Measurements from ENCODE around the gene IL1RAPL1. TPM values are rescaled to one million over a fixed set of nuclear protein-coding genes. Genes with fewer than 3 reads are reported as not detected.
"Not testable (repeated sequence)": the region's sequence is repeated elsewhere in the genome, so short reads cannot be mapped to it uniquely, and the experiment has no call there.

The IL1RAPL1 gene
- total RNA-seq, 1 experiment from 2014 or later: 2.9 TPM

DNA sequence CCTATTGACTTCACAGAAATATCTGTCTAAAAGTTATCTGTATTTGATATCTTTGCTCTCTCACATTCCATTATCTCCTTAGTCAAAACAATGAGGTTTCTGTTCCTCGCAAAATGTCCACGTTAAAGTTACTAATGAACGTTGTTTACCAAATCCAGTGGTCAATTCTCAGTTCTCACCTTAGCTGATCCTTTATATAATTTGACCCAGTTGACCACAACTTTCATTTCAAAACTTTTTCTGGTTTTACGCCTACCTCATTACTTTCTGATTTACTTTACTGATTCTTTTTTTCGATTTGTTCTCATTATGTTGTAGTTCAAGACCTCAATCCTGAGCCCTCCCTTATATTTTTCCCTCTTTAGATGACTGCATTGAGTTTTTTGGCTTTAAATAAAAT is 186.6 kb downstream of the IL1RAPL1 start:
- no peaks in the 10 kb centered on the region for H3K27me3 ChIP-seq (ENCODE audit: control insufficient read depth, insufficient read depth, low read length)
- H3K4me3 ChIP-seq (ENCODE audit: insufficient read depth, low read depth, low read length): no peak overlapping the region
- H3K36me3 ChIP-seq (replicated peaks; ENCODE audit: control insufficient read depth, insufficient read depth, low read length): no peaks in the 10 kb centered on the region
- no peak for DNase-seq

DNA sequence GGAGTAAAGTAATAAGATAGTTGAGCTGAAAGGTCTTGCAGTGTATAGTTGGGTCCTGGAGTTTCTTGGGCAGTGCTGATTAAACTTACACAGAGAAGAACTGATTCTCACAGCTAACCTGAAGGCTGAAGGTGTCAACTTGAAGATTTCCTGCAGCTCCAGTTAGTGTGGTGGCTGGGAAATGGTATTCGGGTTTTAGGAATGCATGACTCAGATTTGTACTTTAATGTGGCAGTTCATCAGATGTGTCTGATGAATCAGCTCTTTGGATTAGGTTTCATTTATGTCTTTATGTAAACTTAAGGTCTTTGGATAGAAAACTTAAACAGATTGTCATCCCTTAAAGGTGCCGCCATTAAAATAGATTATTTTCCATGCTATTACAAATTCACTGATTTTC is 200.0 kb downstream of the IL1RAPL1 start:
- H3K27me3 ChIP-seq (ENCODE audit: control insufficient read depth, insufficient read depth, low read length): no peaks in the 10 kb centered on the region
- no peak overlapping the region for H3K4me3 ChIP-seq (ENCODE audit: insufficient read depth, low read depth, low read length)
- no peaks in the 10 kb centered on the region for H3K36me3 ChIP-seq (replicated peaks; ENCODE audit: control insufficient read depth, insufficient read depth, low read length)
- no peak for DNase-seq

DNA sequence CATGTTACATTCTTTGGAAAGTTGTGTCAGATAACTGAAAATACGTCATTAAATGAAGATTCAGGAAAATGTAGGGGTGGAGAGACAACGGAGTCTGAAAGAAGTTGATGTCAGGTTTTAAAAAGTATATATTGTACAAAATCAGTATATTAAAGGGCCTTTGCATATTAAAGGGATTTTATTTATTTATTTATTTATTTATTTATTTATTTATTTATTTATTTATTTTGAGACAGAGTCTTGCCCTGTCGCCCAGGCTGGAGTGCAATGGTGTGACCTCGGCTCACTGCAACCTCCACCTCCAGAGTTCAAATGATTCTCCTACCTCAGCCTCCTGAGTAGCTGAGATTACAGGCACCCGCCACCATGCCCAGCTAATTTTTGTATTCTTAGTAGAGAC is 213.4 kb downstream of the IL1RAPL1 start:
- H3K27me3 ChIP-seq (ENCODE audit: control insufficient read depth, insufficient read depth, low read length); H3K4me3 ChIP-seq (ENCODE audit: insufficient read depth, low read depth, low read length); H3K36me3 ChIP-seq (replicated peaks; ENCODE audit: control insufficient read depth, insufficient read depth, low read length); DNase-seq: not testable (repeated sequence)

GRCh38 chrX:28802625-28803024 is 215.4 kb downstream of the IL1RAPL1 start:
- Histone ChIP-seq H3K27me3 (ENCODE audit: control insufficient read depth, insufficient read depth, low read length) (no peaks in the 10 kb centered on the region), H3K4me3 (ENCODE audit: insufficient read depth, low read depth, low read length) (no peak overlapping the region), H3K36me3 (replicated peaks; ENCODE audit: control insufficient read depth, insufficient read depth, low read length) (no peaks in the 10 kb centered on the region)
- no peak for DNase-seq

- no peak overlapping the region for H3K4me3 ChIP-seq (ENCODE audit: insufficient read depth, low read depth, low read length)
Measured at GRCh38 chrX:28835991-28836390, 248.7 kb downstream of the IL1RAPL1 start.

DNA sequence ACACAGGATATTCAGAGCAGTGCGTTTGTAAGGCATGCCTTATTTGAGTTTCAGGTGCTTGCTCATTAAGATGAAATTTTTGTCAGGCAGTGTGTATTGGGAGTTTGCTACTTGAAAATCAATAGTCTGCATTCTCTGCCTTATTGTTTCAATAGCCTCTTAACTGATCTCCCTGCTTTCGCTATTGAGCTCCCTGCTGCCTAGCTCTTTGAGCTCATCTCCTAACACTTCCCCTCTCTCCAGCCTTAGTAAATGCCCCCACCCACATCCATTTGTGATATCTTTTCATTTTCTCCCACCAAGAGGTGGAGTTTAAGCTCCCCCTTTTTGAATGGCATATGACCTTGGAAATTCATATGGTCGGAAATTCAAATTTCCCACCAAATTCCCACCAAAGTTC is 256.6 kb downstream of the IL1RAPL1 start:
- DNase-seq: no peak
- Histone ChIP-seq H3K27me3 (ENCODE audit: control insufficient read depth, insufficient read depth, low read length) (no peaks in the 10 kb centered on the region), H3K4me3 (ENCODE audit: insufficient read depth, low read depth, low read length) (no peak overlapping the region), H3K36me3 (replicated peaks; ENCODE audit: control insufficient read depth, insufficient read depth, low read length) (no peaks in the 10 kb centered on the region)

More at GRCh38 chrX:28835991-28836390, 248.7 kb downstream of the IL1RAPL1 start:
- H3K36me3 ChIP-seq (replicated peaks; ENCODE audit: control insufficient read depth, insufficient read depth, low read length): no peaks in the 10 kb centered on the region
- DNase-seq: no peak
- H3K27me3 ChIP-seq (ENCODE audit: control insufficient read depth, insufficient read depth, low read length): no peaks in the 10 kb centered on the region

DNA sequence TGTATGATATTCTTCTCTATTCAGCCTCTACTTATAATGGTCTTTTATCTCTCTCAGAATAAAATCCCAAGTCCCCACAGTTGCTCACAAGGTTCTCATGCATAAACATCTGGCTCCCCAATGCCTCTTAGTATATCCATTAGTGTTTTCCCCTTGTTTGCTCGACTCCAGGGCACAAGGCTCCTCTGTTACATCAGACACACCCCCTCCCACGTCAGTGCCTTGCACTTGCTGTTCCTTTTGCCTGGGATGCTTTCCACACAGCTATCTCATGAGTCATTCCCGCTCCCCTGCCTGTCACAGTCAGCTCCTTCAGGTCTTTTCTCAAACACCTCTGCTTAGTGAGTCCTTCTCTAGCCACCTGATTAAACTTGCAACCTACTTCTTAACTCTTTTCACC is 260.2 kb downstream of the IL1RAPL1 start:
- Histone ChIP-seq H3K27me3 (ENCODE audit: control insufficient read depth, insufficient read depth, low read length) (no peaks in the 10 kb centered on the region), H3K4me3 (ENCODE audit: insufficient read depth, low read depth, low read length) (no peak overlapping the region), H3K36me3 (replicated peaks; ENCODE audit: control insufficient read depth, insufficient read depth, low read length) (no peaks in the 10 kb centered on the region)
- DNase-seq: peak; percentile 5

DNA sequence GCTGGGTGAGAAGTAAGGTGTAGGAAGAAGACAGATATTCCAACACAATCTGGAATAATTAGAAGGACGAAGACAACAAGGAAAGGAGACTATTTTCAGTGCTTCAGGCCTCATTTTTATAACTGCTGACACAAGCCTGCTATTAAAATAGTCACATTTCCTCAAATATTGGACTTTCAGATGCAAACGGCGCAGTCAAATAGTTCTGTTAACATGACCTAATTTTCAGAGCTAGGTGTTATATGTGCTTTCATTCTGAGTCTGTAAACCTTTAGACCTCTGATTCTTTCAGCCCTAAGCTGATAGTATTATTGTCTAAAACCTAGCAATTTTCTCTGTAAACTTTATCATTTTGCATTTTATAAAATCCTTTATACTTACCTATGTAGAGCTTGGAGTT is 261.5 kb downstream of the IL1RAPL1 start:
- no peak for DNase-seq
- Histone ChIP-seq H3K36me3 (replicated peaks; ENCODE audit: control insufficient read depth, insufficient read depth, low read length) (no peaks in the 10 kb centered on the region), H3K27me3 (ENCODE audit: control insufficient read depth, insufficient read depth, low read length) (no peaks in the 10 kb centered on the region), H3K4me3 (ENCODE audit: insufficient read depth, low read depth, low read length) (no peak overlapping the region)

DNA sequence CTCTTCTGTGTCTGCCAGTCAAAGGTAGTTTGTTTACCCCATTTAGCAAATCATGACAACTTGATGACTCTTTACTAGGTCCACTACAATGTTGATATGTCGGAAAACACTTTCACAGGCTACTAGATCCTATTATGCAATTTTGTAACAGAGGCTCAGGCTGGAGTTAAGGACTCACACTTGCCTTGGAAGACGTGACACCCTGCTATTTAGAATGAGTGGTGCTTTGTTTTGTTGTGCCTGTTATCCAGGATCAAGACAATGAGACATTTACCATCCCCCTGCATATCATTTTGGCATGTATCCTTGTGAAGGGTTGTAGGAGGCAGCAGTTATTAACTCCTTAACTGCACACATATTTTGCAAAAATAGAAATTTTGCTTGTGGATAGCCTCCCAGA is 263.7 kb downstream of the IL1RAPL1 start:
- H3K36me3 ChIP-seq (replicated peaks; ENCODE audit: control insufficient read depth, insufficient read depth, low read length): no peaks in the 10 kb centered on the region
- no peak overlapping the region for H3K4me3 ChIP-seq (ENCODE audit: insufficient read depth, low read depth, low read length)
- H3K27me3 ChIP-seq (ENCODE audit: control insufficient read depth, insufficient read depth, low read length): no peaks in the 10 kb centered on the region
- DNase-seq: no peak

GRCh38 chrX:28851871-28852270 is 264.6 kb downstream of the IL1RAPL1 start:
- no peak for DNase-seq
- Histone ChIP-seq H3K27me3 (ENCODE audit: control insufficient read depth, insufficient read depth, low read length) (no peaks in the 10 kb centered on the region), H3K4me3 (ENCODE audit: insufficient read depth, low read depth, low read length) (no peak overlapping the region), H3K36me3 (replicated peaks; ENCODE audit: control insufficient read depth, insufficient read depth, low read length) (no peaks in the 10 kb centered on the region)

DNA sequence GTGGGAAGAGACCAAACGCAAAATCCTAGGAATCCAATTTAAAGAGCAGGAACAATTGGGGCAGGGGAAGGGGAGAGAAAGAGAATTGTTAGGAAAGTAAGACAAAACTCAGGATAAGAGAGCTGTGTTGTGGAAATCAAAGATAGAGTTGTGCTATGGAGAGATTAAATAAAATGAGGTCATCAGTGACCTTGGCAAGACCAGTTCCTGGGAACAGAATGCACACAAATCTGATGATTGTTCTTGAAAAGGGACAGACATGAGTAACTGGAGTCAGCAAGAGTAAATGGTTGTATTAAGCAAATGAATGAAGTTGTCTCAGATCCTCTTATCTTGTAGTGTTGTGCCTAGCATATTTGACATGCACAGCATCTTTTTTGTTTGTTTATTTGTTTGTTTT is 267.4 kb downstream of the IL1RAPL1 start:
- no peak overlapping the region for H3K4me3 ChIP-seq (ENCODE audit: insufficient read depth, low read depth, low read length)
- H3K36me3 ChIP-seq (replicated peaks; ENCODE audit: control insufficient read depth, insufficient read depth, low read length): no peaks in the 10 kb centered on the region
- H3K27me3 ChIP-seq (ENCODE audit: control insufficient read depth, insufficient read depth, low read length): no peaks in the 10 kb centered on the region
- DNase-seq: no peak

DNA sequence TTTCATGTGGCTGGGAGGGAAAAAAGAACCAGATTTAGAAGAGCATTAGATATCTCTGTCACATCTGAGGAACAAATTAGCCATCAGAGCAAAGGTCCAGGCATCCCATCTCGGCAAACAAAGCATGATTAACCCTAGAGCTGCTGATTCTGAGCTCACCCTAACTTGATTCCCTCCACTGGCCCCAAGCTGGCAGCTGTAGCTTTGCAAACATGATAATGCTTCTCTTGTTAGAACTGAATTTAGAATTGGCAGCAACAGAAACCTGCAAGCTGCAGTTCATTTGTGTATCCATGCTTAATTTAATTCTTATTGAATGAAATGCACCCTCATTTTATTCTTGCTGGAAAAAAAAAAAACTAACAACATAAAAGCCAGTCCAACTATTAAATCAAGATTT is 289.2 kb downstream of the IL1RAPL1 start:
- no peak overlapping the region for H3K4me3 ChIP-seq (ENCODE audit: insufficient read depth, low read depth, low read length)
- H3K36me3 ChIP-seq (replicated peaks; ENCODE audit: control insufficient read depth, insufficient read depth, low read length): no peaks in the 10 kb centered on the region
- no peaks in the 10 kb centered on the region for H3K27me3 ChIP-seq (ENCODE audit: control insufficient read depth, insufficient read depth, low read length)
- no peak for DNase-seq

- no peak for DNase-seq
- no peak overlapping the region for H3K4me3 ChIP-seq (ENCODE audit: insufficient read depth, low read depth, low read length)
- H3K27me3 ChIP-seq (ENCODE audit: control insufficient read depth, insufficient read depth, low read length): no peaks in the 10 kb centered on the region
- no peaks in the 10 kb centered on the region for H3K36me3 ChIP-seq (replicated peaks; ENCODE audit: control insufficient read depth, insufficient read depth, low read length)
Measured at GRCh38 chrX:28876901-28877300, 289.7 kb downstream of the IL1RAPL1 start.

DNA sequence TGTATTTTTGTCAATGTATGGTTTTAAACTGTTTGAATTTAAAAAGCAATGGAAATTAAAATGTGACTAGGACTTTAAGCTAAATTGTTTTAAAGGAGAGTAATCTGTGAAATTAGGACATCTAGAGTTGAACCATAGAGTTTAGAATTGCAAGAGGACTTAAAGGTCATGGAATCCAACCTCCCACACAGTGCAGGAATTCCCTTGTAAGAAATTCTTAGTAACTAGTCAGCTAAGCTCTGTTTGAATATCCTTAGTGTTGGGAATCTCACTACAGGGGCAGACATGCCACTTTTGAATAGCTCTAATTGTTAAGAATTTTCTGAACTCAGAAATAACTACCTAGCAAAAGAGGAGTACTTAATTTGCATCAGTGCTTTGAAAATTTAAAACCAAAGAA is 292.9 kb downstream of the IL1RAPL1 start:
- H3K27me3 ChIP-seq (ENCODE audit: control insufficient read depth, insufficient read depth, low read length): no peaks in the 10 kb centered on the region
- DNase-seq: no peak
- no peaks in the 10 kb centered on the region for H3K36me3 ChIP-seq (replicated peaks; ENCODE audit: control insufficient read depth, insufficient read depth, low read length)
- no peak overlapping the region for H3K4me3 ChIP-seq (ENCODE audit: insufficient read depth, low read depth, low read length)

DNA sequence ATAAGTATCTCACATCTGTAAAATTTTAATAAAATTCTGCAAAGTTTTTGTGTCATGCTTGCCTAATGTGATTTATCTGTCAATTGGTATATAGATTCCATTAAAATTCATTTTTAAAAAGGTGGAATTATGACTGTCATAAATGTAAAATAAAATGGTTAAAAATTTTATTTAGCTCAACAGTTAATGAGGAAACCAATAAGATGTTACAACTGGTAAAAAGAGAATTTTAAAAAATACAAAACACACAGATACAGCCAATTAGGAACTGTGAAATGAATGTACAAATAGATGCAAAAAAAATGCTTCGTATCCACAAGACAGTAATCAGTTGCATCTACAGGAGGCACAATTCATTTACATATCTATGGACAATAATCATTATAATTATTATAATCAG is 297.6 kb downstream of the IL1RAPL1 start:
- DNase-seq: no peak
- no peaks in the 10 kb centered on the region for H3K27me3 ChIP-seq (ENCODE audit: control insufficient read depth, insufficient read depth, low read length)
- no peak overlapping the region for H3K4me3 ChIP-seq (ENCODE audit: insufficient read depth, low read depth, low read length)
- no peaks in the 10 kb centered on the region for H3K36me3 ChIP-seq (replicated peaks; ENCODE audit: control insufficient read depth, insufficient read depth, low read length)

DNA sequence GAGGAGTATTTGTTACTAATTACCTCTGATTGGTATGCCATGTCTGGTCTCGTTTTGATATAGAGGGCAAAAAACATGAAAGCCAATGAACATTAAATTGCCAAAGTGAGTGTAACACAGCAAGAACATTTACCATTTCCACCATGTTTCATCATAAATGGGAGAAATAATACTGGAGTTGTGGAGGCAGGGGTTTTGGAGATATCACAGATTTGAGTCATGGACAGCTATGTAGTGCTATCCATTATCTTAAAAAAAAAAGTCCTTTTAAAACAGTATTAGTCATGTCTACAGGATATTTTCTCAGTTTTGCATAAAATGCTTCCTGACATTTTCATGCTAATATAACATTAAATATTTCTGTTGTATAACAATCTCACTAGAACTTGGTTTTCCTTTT is 301.2 kb downstream of the IL1RAPL1 start:
- Histone ChIP-seq H3K36me3 (replicated peaks; ENCODE audit: control insufficient read depth, insufficient read depth, low read length) (no peaks in the 10 kb centered on the region), H3K4me3 (ENCODE audit: insufficient read depth, low read depth, low read length) (no peak overlapping the region), H3K27me3 (ENCODE audit: control insufficient read depth, insufficient read depth, low read length) (no peaks in the 10 kb centered on the region)
- no peak for DNase-seq
